ENCODE measurements around the gene KLHL17. TPM values are rescaled to one million over a fixed set of nuclear protein-coding genes. Genes with fewer than 3 reads are reported as not detected.

Gene KLHL17
- total RNA-seq, 1 experiment from 2014 or later, result 27.8 TPM

DNA sequence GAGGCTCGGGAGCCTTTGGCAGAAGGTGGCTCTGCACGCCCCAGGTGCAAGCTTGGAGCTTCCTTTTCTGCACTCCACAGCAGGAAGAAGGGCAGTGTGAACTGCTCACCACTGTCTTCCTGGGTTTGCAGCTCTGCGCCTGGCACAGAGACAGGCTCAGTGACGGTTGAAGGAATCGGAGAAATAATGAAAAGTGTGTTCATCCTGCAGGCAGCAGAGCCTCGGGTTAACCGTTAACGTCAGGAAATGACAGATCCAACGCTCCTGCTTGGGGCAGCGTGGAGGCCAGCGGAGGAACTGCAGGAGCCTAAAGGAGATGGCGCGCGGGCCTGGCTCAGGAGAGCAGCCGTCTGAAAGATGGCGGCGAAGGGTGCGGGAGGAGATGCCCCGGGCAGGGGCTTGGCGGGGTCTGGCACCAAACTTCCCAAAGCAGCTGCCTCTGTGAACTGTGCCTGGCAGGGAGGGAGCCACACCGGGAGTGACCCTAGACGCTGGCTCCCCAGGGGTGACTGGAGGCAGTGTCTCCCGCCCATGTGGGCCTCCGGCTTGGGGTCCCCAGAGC, 47.6 kb upstream of the KLHL17 start:
- Mint-ChIP-seq H3K36me3 (ENCODE audit: insufficient read depth, unreplicated experiment) (peaks cover 5% of the 10 kb centered on the region), H3K4me3 (ENCODE audit: low read depth, unreplicated experiment) (no peak overlapping the region), H3K4me1 (ENCODE audit: low read depth, unreplicated experiment) (peaks cover 20% of the 10 kb centered on the region), H3K27ac (ENCODE audit: unreplicated experiment) (no peak overlapping the region), H3K9me3 (ENCODE audit: low read depth, unreplicated experiment) (no peaks in the 10 kb centered on the region), H3K27me3 (ENCODE audit: unreplicated experiment) (peaks cover 81% of the 10 kb centered on the region)
- peak; percentile 34 for DNase-seq
- intact Hi-C loops (cut with micrococcal nuclease; ENCODE audit: unreplicated experiment), result no loop called here
- CTCF ChIA-PET, result interaction anchor here (0.8 kb wide), 1 partner anchor 20 kb away, joined by 3 read pairs; no protein-coding TSS in a partner anchor
- TF ChIP-seq, protein P1, sequence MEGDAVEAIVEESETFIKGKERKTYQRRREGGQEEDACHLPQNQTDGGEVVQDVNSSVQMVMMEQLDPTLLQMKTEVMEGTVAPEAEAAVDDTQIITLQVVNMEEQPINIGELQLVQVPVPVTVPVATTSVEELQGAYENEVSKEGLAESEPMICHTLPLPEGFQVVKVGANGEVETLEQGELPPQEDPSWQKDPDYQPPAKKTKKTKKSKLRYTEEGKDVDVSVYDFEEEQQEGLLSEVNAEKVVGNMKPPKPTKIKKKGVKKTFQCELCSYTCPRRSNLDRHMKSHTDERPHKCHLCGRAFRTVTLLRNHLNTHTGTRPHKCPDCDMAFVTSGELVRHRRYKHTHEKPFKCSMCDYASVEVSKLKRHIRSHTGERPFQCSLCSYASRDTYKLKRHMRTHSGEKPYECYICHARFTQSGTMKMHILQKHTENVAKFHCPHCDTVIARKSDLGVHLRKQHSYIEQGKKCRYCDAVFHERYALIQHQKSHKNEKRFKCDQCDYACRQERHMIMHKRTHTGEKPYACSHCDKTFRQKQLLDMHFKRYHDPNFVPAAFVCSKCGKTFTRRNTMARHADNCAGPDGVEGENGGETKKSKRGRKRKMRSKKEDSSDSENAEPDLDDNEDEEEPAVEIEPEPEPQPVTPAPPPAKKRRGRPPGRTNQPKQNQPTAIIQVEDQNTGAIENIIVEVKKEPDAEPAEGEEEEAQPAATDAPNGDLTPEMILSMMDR (IDR thresholded peaks at IDR 0.05; ENCODE audit: unreplicated experiment), result no peak
- no TSS peak for BruUV-seq (replicated peaks)

DNA sequence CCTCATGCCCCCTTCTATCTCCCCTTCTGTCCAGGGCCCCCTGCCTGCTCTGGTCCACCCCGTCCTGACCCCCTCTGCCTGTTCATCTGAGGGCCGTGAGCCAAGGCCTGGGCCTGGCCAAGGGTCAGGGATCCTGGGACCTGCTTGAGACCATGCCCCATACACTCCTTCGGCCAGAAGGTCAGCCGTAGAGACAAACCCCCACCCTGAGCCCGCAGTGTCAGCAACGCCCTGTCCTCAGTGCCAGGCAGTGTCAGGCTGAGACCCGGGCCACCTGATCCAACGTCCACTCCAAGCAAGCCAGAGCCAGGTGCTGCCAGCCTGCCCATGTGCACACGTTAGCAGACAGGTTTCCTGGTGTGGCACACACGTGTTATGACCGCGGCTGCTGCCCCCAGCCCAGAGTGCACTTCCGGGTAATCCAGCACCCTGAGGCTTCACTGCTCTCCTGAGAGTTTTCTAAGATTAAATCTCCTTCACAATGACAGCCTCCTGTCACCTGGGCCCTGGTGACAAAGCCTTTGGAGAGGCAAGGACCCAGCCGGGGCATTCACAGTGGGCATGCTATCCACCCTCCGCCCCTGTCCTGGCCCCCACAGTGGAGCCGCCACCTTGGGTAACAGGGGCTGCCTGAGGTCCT, 46.8 kb upstream of the KLHL17 start:
- no TSS peak for BruUV-seq (replicated peaks)
- intact Hi-C loops (cut with micrococcal nuclease; ENCODE audit: unreplicated experiment), result no loop called here
- Mint-ChIP-seq H3K9me3 (ENCODE audit: low read depth, unreplicated experiment) (no peaks in the 10 kb centered on the region), H3K27me3 (ENCODE audit: unreplicated experiment) (peaks cover 81% of the 10 kb centered on the region), H3K27ac (ENCODE audit: unreplicated experiment) (no peak overlapping the region), H3K4me3 (ENCODE audit: low read depth, unreplicated experiment) (no peak overlapping the region), H3K36me3 (ENCODE audit: insufficient read depth, unreplicated experiment) (peaks cover 5% of the 10 kb centered on the region), H3K4me1 (ENCODE audit: low read depth, unreplicated experiment) (peaks cover 20% of the 10 kb centered on the region)
- DNase-seq, result peak; percentile 2
- TF ChIP-seq, protein P1 (IDR thresholded peaks at IDR 0.05; ENCODE audit: unreplicated experiment), result no peak
- CTCF ChIA-PET, result no interaction called here

DNA sequence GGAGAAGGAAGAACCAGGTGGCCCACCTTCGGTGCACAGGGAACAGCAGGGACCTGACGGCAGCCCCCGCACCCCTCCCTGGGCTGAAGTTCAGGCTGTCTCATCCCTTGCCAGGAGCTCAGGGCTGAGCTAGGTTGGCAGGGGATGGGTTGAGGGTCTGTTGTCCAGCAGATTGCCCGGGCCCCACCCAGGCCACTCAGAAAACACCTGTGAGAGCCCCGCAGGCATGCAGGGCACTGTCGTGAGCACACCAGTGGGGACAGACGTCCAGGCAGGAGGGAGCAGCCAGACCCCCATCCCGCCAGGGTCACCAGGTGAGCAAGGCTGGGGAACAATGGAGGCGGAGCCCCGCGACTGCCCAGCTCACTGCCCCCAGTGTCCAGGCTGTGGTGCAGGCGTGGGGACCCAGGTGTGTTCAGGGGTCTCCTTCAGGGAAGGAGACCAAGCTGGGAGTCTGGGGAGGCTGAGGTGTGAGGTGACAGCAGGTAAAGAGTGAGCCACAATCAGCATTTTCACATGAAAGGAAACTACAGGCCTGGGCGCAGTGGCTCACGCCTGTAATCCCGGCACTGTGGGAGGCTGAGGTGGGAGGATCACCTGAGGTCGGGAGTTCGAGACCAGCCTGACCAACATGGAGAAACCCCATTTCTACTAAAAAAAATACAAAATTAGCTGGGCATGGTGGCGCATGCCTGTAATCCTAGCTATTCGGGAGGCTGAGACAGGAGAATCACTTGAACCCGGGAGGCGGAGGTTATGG, 46.1 kb upstream of the KLHL17 start:
- no TSS peak for BruUV-seq (replicated peaks)
- TF ChIP-seq, protein P1 (IDR thresholded peaks at IDR 0.05; ENCODE audit: unreplicated experiment), result no peak
- Mint-ChIP-seq H3K36me3 (ENCODE audit: insufficient read depth, unreplicated experiment) (peaks cover 5% of the 10 kb centered on the region), H3K4me3 (ENCODE audit: low read depth, unreplicated experiment) (no peak overlapping the region), H3K27me3 (ENCODE audit: unreplicated experiment) (peaks cover 87% of the 10 kb centered on the region), H3K9me3 (ENCODE audit: low read depth, unreplicated experiment) (no peaks in the 10 kb centered on the region), H3K27ac (ENCODE audit: unreplicated experiment) (no peak overlapping the region), H3K4me1 (ENCODE audit: low read depth, unreplicated experiment) (peaks cover 20% of the 10 kb centered on the region)
- CTCF ChIA-PET, result no interaction called here
- peak; percentile 0 for DNase-seq
- intact Hi-C loops (cut with micrococcal nuclease; ENCODE audit: unreplicated experiment), result no loop called here

DNA sequence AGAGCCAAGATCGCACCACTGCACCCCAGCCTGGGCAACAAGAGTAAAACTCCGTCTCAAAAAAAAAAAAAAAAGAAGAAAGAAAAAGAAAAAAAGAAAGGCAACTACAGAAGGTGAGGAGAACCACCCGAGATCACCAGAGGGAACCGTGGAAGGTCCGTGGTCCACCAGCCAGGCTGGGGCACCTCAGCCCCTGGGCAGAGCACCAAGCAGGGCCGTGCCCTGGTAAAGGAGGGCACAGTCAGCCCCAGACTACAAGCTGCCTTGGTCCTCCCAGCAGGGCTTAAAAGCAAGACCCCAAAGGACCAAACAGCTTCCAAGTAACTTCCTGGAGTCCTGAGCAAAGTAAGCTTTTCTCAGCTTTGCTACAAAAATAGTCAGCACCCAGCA, 45.5 kb upstream of the KLHL17 start:
- CTCF ChIA-PET, result no interaction called here
- Mint-ChIP-seq H3K27me3 (ENCODE audit: unreplicated experiment) (peaks cover 92% of the 10 kb centered on the region), H3K36me3 (ENCODE audit: insufficient read depth, unreplicated experiment) (peaks cover 5% of the 10 kb centered on the region), H3K4me3 (ENCODE audit: low read depth, unreplicated experiment) (no peak overlapping the region), H3K27ac (ENCODE audit: unreplicated experiment) (no peak overlapping the region), H3K4me1 (ENCODE audit: low read depth, unreplicated experiment) (peaks cover 20% of the 10 kb centered on the region), H3K9me3 (ENCODE audit: low read depth, unreplicated experiment) (no peaks in the 10 kb centered on the region)
- DNase-seq, result no peak
- intact Hi-C loops (cut with micrococcal nuclease; ENCODE audit: unreplicated experiment), result no loop called here
- no TSS peak for BruUV-seq (replicated peaks)
- TF ChIP-seq, protein P1 (IDR thresholded peaks at IDR 0.05; ENCODE audit: unreplicated experiment), result no peak
